Subcutaneous adipose tissue (tissue), 4 donors: ENCODE data around the gene CDKN2B-AS1. TPM values are rescaled to one million over a fixed set of nuclear protein-coding genes. Genes with fewer than 3 reads are reported as not detected.

Experiments
- total RNA-seq, 4 donors: library from RNA; depleted of rRNA; stranded (reverse); fragments of >200 nt; gene quantifications; one replicate each; pipeline ENCODE4 v1.1.0, GENCODE V29; 2016
- TF ChIP-seq, protein P1 (sequence below): fragments of 450-650 bp; IDR thresholded peaks from one replicate; pipeline ENCODE4 v1.5.1; 2016; ENCODE audit warnings: low read depth, mild to moderate bottlenecking, control low read depth, antibody characterized with exemption, moderate library complexity

Gene CDKN2B-AS1
- total RNA-seq, 4 donors from 2014 or later: 6.1 TPM; not detected in 3

DNA sequence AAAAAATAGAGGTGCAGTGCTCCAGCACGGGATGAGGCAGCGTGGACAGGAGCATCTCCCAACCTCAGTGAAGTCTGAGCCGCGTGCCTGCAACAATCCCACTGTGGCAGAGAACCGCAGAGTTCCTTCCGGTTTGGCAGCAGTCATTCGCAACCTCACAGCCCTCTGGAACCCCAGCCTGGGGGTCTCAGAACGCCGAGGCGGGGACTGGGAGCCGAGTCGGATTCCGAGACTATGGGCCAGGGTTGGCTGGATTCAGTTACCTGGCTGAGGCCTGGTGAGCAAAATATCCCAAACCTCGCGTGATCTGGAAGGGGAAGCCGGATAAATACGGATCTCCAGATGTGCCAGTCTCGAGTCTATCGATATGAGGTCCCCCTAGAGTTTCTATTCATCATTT lies 27.4 kb upstream of the CDKN2B-AS1 start:
- TF ChIP-seq, protein P1, sequence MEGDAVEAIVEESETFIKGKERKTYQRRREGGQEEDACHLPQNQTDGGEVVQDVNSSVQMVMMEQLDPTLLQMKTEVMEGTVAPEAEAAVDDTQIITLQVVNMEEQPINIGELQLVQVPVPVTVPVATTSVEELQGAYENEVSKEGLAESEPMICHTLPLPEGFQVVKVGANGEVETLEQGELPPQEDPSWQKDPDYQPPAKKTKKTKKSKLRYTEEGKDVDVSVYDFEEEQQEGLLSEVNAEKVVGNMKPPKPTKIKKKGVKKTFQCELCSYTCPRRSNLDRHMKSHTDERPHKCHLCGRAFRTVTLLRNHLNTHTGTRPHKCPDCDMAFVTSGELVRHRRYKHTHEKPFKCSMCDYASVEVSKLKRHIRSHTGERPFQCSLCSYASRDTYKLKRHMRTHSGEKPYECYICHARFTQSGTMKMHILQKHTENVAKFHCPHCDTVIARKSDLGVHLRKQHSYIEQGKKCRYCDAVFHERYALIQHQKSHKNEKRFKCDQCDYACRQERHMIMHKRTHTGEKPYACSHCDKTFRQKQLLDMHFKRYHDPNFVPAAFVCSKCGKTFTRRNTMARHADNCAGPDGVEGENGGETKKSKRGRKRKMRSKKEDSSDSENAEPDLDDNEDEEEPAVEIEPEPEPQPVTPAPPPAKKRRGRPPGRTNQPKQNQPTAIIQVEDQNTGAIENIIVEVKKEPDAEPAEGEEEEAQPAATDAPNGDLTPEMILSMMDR: no peak

DNA sequence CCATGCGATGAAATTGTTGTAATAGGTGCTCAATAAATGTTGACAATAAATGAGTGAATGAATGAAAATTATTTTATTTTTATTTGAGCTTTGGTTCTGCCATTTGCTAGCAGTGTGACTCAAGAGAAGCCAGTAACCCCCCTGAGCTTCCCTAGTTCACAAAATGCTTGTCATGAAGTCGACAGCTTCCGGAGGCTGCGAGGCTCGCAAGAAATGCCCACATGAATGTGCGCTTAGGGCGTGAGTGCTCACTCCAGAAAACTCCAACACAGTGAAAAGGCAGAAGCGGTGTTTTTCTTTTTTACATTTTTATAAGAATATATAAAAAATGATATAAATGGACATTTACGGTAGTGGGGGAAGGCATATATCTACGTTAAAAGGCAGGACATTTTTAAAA lies 26.9 kb upstream of the CDKN2B-AS1 start:
- TF ChIP-seq, protein P1: no peak

DNA sequence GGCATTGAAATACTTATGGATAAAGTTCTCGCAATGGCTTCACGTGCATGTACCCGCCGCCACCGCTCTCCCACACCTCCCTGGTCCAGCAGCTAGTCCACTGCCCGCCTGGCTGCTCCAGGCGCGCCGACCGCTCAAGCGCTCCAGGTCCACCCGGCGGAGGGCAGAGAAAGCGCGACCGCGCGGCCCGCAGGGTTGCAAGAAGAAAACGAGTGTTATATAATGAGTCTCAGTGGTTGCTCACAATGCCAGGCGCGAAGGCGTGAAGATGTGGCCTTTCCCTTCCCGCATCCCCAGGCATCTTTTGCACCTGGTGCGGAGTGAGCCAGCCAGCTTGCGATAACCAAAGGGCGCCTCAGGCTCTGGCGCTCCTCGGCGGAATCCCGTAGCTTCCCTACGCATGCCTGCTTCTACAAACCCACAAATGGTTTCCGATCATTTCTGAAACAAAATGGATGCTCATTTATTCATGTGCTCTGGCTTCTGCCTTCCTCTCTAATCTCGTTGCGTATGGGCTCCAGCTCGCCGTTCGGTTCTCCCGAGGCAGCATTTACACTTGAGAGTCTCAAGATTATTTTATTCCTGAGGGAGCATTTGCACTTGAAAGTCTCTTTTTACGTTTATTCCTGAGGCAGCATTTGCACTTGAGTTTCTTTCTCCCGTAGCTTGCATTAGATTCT lies 26.1 kb upstream of the CDKN2B-AS1 start:
- TF ChIP-seq, protein P1: no peak

DNA sequence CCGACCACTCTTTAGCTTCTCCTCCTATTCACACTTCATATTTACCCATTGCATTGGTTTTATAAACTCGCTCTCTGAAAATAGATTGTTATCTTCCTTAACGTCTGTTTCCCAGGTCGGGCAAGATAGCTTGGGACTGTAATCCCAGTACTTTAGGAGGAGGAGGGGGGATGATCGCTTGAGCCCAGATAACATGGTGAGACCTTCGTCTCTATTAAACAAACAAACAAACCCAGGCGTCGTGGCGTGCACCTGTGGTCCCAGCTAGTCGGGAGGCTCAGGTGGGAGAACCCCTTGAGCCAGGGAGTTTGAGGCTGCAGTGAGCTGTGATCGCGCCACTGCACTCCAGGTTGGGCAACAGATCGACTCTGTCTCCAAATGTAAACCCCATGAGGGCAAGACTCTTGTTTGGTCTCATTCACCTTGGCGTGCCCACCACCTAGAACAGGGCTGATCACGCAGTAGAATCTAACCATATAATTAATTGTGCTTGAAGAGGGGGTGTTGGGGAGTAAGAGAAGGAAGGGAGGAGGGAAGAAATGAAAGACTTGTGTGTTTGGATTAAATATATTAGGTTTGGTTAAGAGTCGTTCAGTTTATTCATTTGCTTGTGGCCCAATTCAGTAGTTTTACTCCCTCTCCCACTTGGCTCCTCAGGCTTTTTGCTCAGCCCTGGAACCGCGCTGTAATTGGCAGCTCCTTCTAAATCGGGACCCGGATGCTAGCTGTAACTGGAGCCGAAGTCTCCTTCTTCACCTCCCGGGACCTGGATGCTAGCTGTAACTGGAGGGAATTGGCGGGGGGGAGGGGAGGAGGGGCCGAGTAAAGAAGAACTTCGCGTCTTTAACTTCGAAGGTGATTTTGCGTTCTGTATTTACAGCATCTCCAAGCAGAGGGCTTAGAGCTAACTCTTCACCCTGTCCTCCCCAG lies 25.3 kb upstream of the CDKN2B-AS1 start:
- TF ChIP-seq, protein P1: no peak

DNA sequence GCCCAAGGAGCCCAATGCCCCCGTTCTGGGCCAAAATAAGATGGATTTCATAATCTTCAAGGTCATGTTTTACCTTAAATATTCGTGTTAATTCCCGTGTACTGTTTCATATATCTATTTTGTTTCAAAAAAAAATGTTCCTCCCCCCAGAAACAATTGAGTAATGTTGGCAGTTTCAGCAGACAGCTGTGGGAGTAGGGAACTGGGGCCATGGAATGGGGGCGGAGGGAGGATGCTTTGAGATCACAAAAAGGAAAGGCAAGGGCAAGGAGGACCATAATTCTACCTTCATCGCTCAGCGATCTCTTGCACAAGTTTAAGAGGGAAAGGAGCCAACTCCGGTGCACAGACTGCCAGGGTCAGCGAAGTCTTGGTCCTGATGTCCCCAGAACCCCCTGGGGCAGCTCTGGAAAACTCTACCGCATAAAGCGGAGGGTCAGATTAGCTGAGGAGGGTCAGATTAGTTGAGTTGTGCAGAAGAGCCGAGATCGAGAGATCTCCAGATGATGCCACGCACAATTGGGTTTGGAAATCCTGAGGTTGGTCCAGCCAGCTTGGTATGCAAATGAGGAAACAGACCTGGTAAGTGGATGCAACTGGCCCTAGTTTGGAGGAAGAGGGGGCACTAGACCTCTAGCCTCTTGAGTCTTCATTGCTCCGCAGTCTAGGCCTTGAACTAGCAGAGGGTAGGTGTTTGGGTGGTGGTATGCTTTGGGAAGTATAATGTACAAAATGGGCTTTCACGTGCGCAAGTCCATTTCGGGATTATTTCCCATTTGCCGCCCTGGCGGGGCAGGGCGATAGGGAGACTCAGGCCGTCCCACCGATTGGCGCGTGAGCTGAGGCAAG lies 24.4 kb upstream of the CDKN2B-AS1 start:
- TF ChIP-seq, protein P1: no peak

DNA sequence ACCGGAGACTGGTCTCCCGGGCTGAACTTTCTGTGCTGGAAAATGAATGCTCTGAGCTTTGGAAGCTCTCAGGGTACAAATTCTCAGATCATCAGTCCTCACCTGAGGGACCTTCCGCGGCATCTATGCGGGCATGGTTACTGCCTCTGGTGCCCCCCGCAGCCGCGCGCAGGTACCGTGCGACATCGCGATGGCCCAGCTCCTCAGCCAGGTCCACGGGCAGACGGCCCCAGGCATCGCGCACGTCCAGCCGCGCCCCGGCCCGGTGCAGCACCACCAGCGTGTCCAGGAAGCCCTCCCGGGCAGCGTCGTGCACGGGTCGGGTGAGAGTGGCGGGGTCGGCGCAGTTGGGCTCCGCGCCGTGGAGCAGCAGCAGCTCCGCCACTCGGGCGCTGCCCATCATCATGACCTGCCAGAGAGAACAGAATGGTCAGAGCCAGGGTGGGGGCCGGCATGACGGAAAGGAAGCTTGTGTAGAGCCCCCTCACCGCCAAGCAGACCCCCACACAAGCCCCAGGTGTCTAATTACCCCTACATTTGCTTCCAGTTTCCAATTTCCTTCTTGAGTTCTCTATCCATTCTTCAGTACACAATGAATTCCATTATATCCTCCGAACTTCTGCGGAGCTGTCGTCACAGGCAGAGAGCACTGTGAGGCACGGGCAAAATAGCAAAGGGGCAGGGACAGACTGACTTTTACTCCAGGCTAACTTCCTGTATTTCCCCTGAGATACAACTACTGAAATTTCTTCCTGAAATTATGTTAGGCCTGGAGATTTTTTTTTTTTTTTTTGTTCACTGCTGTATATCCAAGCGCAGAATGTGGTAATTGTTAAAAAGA lies 23.6 kb upstream of the CDKN2B-AS1 start:
- TF ChIP-seq, protein P1: no peak
